ENCODE data around the gene KRTAP5-10. TPM values are rescaled to one million over a fixed set of nuclear protein-coding genes. Genes with fewer than 3 reads are reported as not detected.
"Not testable (repeated sequence)": the region's sequence is repeated elsewhere in the genome, so short reads cannot be mapped to it uniquely, and the experiment has no call there.

The KRTAP5-10 gene
- total RNA-seq, 1 donor from 2014 or later, result not detected

GRCh38 chr11:71527576-71528210 is 37.7 kb upstream of the KRTAP5-10 start:
- no peak for DNase-seq (ENCODE audit: low spot score)
- Histone ChIP-seq H3K4me1 (no peaks in the 10 kb centered on the region), H3K79me2 (ENCODE audit: low read depth) (no peaks in the 10 kb centered on the region), H3K9ac (no peak overlapping the region), H3K27me3 (no peaks in the 10 kb centered on the region), H2AFZ (replicated peaks) (no peak overlapping the region), H3K36me3 (no peaks in the 10 kb centered on the region), H3K27ac (no peak overlapping the region), H3K9me3 (ENCODE audit: low read depth) (no peaks in the 10 kb centered on the region), H3F3A (ENCODE audit: low read depth) (no peaks in the 10 kb centered on the region), H3K4me2 (no peak overlapping the region), H4K20me1 (ENCODE audit: low read depth) (no peaks in the 10 kb centered on the region), H3K4me3 (no peak overlapping the region)
- Mint-ChIP-seq H3K27me3 (ENCODE audit: insufficient read depth, low read depth) (peaks cover 4% of the 10 kb centered on the region), H3K4me1 (peaks cover 7% of the 10 kb centered on the region), H3K4me3 (no peak overlapping the region), H3K9me3 (no peaks in the 10 kb centered on the region), H3K27ac (no peak overlapping the region), H3K36me3 (no peaks in the 10 kb centered on the region)
- TF ChIP-seq EZH2phosphoT487 (IDR thresholded peaks at IDR 0.05) (no peak), EZH2 (IDR thresholded peaks at IDR 0.05) (no peak), CTCF (IDR thresholded peaks at IDR 0.05) (no peak)

- no peak for TF ChIP-seq EZH2 (IDR thresholded peaks at IDR 0.05)
- no peak for TF ChIP-seq CTCF (IDR thresholded peaks at IDR 0.05)
- no peak for TF ChIP-seq EZH2phosphoT487 (IDR thresholded peaks at IDR 0.05)
- Mint-ChIP-seq H3K27me3 (ENCODE audit: insufficient read depth, low read depth) (peaks cover 4% of the 10 kb centered on the region), H3K27ac (no peak overlapping the region), H3K9me3 (no peaks in the 10 kb centered on the region), H3K4me3 (no peak overlapping the region), H3K36me3 (no peaks in the 10 kb centered on the region), H3K4me1 (peaks cover 7% of the 10 kb centered on the region)
- Histone ChIP-seq H2AFZ (replicated peaks) (no peak overlapping the region), H3K4me3 (no peak overlapping the region), H3K27me3 (no peaks in the 10 kb centered on the region), H3K4me2 (no peak overlapping the region), H3K9ac (no peak overlapping the region), H3K27ac (no peak overlapping the region), H3K36me3 (no peaks in the 10 kb centered on the region), H3K79me2 (ENCODE audit: low read depth) (no peaks in the 10 kb centered on the region), H4K20me1 (ENCODE audit: low read depth) (no peaks in the 10 kb centered on the region), H3K9me3 (ENCODE audit: low read depth) (no peaks in the 10 kb centered on the region), H3F3A (ENCODE audit: low read depth) (no peaks in the 10 kb centered on the region), H3K4me1 (no peaks in the 10 kb centered on the region)
- DNase-seq (ENCODE audit: low spot score), result no peak
Measured at GRCh38 chr11:71530602-71531001, 34.8 kb upstream of the KRTAP5-10 start.

GRCh38 chr11:71532036-71532610 is 33.2 kb upstream of the KRTAP5-10 start:
- Mint-ChIP-seq H3K27ac (no peak overlapping the region), H3K4me1 (no peaks in the 10 kb centered on the region), H3K36me3 (no peaks in the 10 kb centered on the region), H3K4me3 (no peak overlapping the region), H3K9me3 (no peaks in the 10 kb centered on the region), H3K27me3 (ENCODE audit: insufficient read depth, low read depth) (peaks cover 4% of the 10 kb centered on the region)
- Histone ChIP-seq H3K9ac (no peak overlapping the region), H3K4me1 (no peaks in the 10 kb centered on the region), H3K36me3 (no peaks in the 10 kb centered on the region), H3K4me3 (no peak overlapping the region), H4K20me1 (ENCODE audit: low read depth) (no peaks in the 10 kb centered on the region), H3K4me2 (no peak overlapping the region), H3K9me3 (ENCODE audit: low read depth) (no peaks in the 10 kb centered on the region), H3K27ac (no peak overlapping the region), H3K79me2 (ENCODE audit: low read depth) (no peaks in the 10 kb centered on the region), H3K27me3 (no peaks in the 10 kb centered on the region), H3F3A (ENCODE audit: low read depth) (no peaks in the 10 kb centered on the region), H2AFZ (replicated peaks) (no peak overlapping the region)
- TF ChIP-seq EZH2 (IDR thresholded peaks at IDR 0.05), result no peak
- no peak for TF ChIP-seq EZH2phosphoT487 (IDR thresholded peaks at IDR 0.05)
- no peak for TF ChIP-seq CTCF (IDR thresholded peaks at IDR 0.05)
- DNase-seq (ENCODE audit: low spot score), result no peak

GRCh38 chr11:71534711-71535608 is 30.4 kb upstream of the KRTAP5-10 start:
- not testable (repeated sequence) for H3K27me3 Mint-ChIP-seq (ENCODE audit: insufficient read depth, low read depth); H3K4me1 Mint-ChIP-seq; H3K27ac Mint-ChIP-seq

More at GRCh38 chr11:71534711-71535608, 30.4 kb upstream of the KRTAP5-10 start:
- not testable (repeated sequence) for H3K9me3 ChIP-seq (ENCODE audit: low read depth); H2AFZ ChIP-seq (replicated peaks); H3K27me3 ChIP-seq; H3K36me3 Mint-ChIP-seq; H3K79me2 ChIP-seq (ENCODE audit: low read depth); H3K4me3 Mint-ChIP-seq; H3F3A ChIP-seq (ENCODE audit: low read depth); H3K4me2 ChIP-seq; H3K9ac ChIP-seq; H3K9me3 Mint-ChIP-seq; DNase-seq (ENCODE audit: low spot score); H4K20me1 ChIP-seq (ENCODE audit: low read depth); H3K4me3 ChIP-seq; H3K4me1 ChIP-seq; H3K36me3 ChIP-seq; H3K27ac ChIP-seq
